Astrocyte (in vitro differentiated cells and primary cell): Measurements from ENCODE around the gene ST3GAL2. TPM values are rescaled to one million over a fixed set of nuclear protein-coding genes. Genes with fewer than 3 reads are reported as not detected.

Source experiments
- DNase-seq: peaks from one replicate; pipeline ENCODE4 v3.0.0-alpha.2; 2010; ENCODE audit warnings: low read depth
- FAIRE-seq: peaks from 2 replicates; lab custom pipeline; 2011; peaks lifted over from hg19 to GRCh38; lab: Jason Lieb, UNC
- H2AFZ ChIP-seq: 2 replicates; pipeline ENCODE4 v1.6.0; 2012; ENCODE audit warnings: low read depth, low read length, inconsistent platforms
- H3K27ac ChIP-seq: 2 replicates; pipeline ENCODE4 v1.5.1; 2011; ENCODE audit warnings: low read depth, low read length, inconsistent platforms
- H3K27me3 ChIP-seq: 2 replicates; pipeline ENCODE4 v1.6.0; 2011; ENCODE audit warnings: low read length, inconsistent platforms; ENCODE audit not compliant: insufficient read depth
- H3K36me3 ChIP-seq: 2 replicates; pipeline ENCODE4 v1.5.1; 2011; ENCODE audit warnings: low read length, inconsistent platforms; ENCODE audit not compliant: insufficient read depth
- H3K4me1 ChIP-seq: 2 replicates; pipeline ENCODE4 v1.5.1; 2011; ENCODE audit warnings: low read length, inconsistent platforms; ENCODE audit not compliant: insufficient read depth
- H3K4me2 ChIP-seq: 2 replicates; pipeline ENCODE4 v1.6.0; 2012; ENCODE audit warnings: low read length, inconsistent platforms
- H3K4me3 ChIP-seq: 2 replicates; pipeline ENCODE4 v1.5.1; 2011; ENCODE audit warnings: low read depth, mild to moderate bottlenecking, low read length, inconsistent platforms; ENCODE audit not compliant: insufficient read depth
- H3K79me2 ChIP-seq: 2 replicates; pipeline ENCODE4 v1.6.0; 2012; ENCODE audit warnings: mild to moderate bottlenecking, low read length, inconsistent platforms; ENCODE audit not compliant: insufficient read depth
- H3K9ac ChIP-seq: 2 replicates; pipeline ENCODE4 v1.6.0; 2012; ENCODE audit warnings: mild to moderate bottlenecking, low read length, inconsistent platforms
- H3K9me3 ChIP-seq: 2 replicates; pipeline ENCODE4 v1.5.1; 2012; ENCODE audit warnings: low read depth, mild to moderate bottlenecking, low read length, inconsistent platforms; ENCODE audit not compliant: insufficient read depth
- H4K20me1 ChIP-seq: 2 replicates; pipeline ENCODE4 v1.6.0; 2012; ENCODE audit warnings: low read length, inconsistent platforms; ENCODE audit not compliant: insufficient read depth
- H3K27ac Mint-ChIP-seq: one replicate; pipeline ENCODE4 v1.8.0; 2021; ENCODE audit warnings: mild to moderate bottlenecking, mixed read lengths; ENCODE audit not compliant: unreplicated experiment
- H3K27me3 Mint-ChIP-seq: one replicate; pipeline ENCODE4 v1.8.0; 2021; ENCODE audit warnings: low read depth, mixed read lengths; ENCODE audit not compliant: unreplicated experiment
- H3K36me3 Mint-ChIP-seq: one replicate; pipeline ENCODE4 v1.8.0; 2021; ENCODE audit warnings: low read depth, mixed read lengths; ENCODE audit not compliant: unreplicated experiment
- H3K4me1 Mint-ChIP-seq: one replicate; pipeline ENCODE4 v1.8.0; 2021; ENCODE audit warnings: low read depth, mixed read lengths; ENCODE audit not compliant: unreplicated experiment
- H3K4me3 Mint-ChIP-seq: one replicate; pipeline ENCODE4 v1.8.0; 2021; ENCODE audit warnings: mild to moderate bottlenecking, moderate library complexity, mixed read lengths; ENCODE audit not compliant: unreplicated experiment
- H3K9me3 Mint-ChIP-seq: one replicate; pipeline ENCODE4 v1.8.0; 2021; ENCODE audit warnings: mild to moderate bottlenecking, mixed read lengths; ENCODE audit not compliant: unreplicated experiment
- CTCF ChIP-seq: IDR thresholded peaks from 2 replicates; pipeline ENCODE4 v1.5.1; 2011; ENCODE audit warnings: low read depth, mild to moderate bottlenecking, inconsistent platforms, low read length, moderate library complexity; ENCODE audit not compliant: insufficient read depth
- EZH2 ChIP-seq: IDR thresholded peaks from 2 replicates; pipeline ENCODE4 v1.6.1; 2012; ENCODE audit warnings: mild to moderate bottlenecking, low read length, inconsistent platforms; ENCODE audit not compliant: insufficient read depth
- total RNA-seq: library from RNA; stranded (reverse); gene quantifications from 2 replicates; pipeline ENCODE4 v1.2.1, GENCODE V29; 2021

Gene ST3GAL2
- total RNA-seq, 1 donor from 2014 or later: 108 TPM

- no peaks in the 10 kb centered on the region for H3K79me2 ChIP-seq
- Mint-ChIP-seq H3K4me1 (peaks cover 8% of the 10 kb centered on the region), H3K9me3 (no peaks in the 10 kb centered on the region), H3K4me3 (no peak overlapping the region), H3K36me3 (peaks cover 19% of the 10 kb centered on the region), H3K27me3 (no peaks in the 10 kb centered on the region), H3K27ac (no peak overlapping the region)
- no peak overlapping the region for H3K4me2 ChIP-seq
- no peak overlapping the region for H3K4me3 ChIP-seq
- no peak for FAIRE-seq
- no peaks in the 10 kb centered on the region for H3K27me3 ChIP-seq
- no peak overlapping the region for H3K9ac ChIP-seq
- no peaks in the 10 kb centered on the region for H4K20me1 ChIP-seq
- H2AFZ ChIP-seq: no peak overlapping the region
- no peak for DNase-seq
- TF ChIP-seq CTCF (no peak), EZH2 (no peak)
- no peak overlapping the region for H3K27ac ChIP-seq
- H3K4me1 ChIP-seq: peaks cover 11% of the 10 kb centered on the region
- H3K9me3 ChIP-seq: no peaks in the 10 kb centered on the region
- peaks cover 5% of the 10 kb centered on the region for H3K36me3 ChIP-seq
These were observed 44.5 kb upstream of the ST3GAL2 start for GRCh38 chr16:70483426-70483825.

GRCh38 chr16:70482624-70483023 is 43.7 kb upstream of the ST3GAL2 start:
- Histone ChIP-seq H2AFZ (no peak overlapping the region), H3K27me3 (no peaks in the 10 kb centered on the region), H3K9ac (no peak overlapping the region), H3K4me2 (peak overlapping the region; percentile 35), H3K36me3 (peaks cover 5% of the 10 kb centered on the region), H4K20me1 (no peaks in the 10 kb centered on the region), H3K27ac (peak overlapping the region; percentile 40), H3K79me2 (no peaks in the 10 kb centered on the region), H3K4me3 (no peak overlapping the region), H3K4me1 (peaks cover 11% of the 10 kb centered on the region), H3K9me3 (no peaks in the 10 kb centered on the region)
- Mint-ChIP-seq H3K4me1 (peaks cover 8% of the 10 kb centered on the region), H3K27ac (no peak overlapping the region), H3K27me3 (no peaks in the 10 kb centered on the region), H3K4me3 (no peak overlapping the region), H3K36me3 (peaks cover 19% of the 10 kb centered on the region), H3K9me3 (no peaks in the 10 kb centered on the region)
- TF ChIP-seq EZH2 (no peak), CTCF (no peak)
- FAIRE-seq (no peak), DNase-seq (no peak)

GRCh38 chr16:70481929-70482536 is 43.1 kb upstream of the ST3GAL2 start:
- peak; percentile 42 for DNase-seq
- Mint-ChIP-seq H3K9me3 (no peaks in the 10 kb centered on the region), H3K4me1 (peaks cover 12% of the 10 kb centered on the region), H3K4me3 (peak overlapping the region; percentile 17), H3K36me3 (peaks cover 20% of the 10 kb centered on the region), H3K27me3 (no peaks in the 10 kb centered on the region), H3K27ac (peak overlapping the region; percentile 79)
- Histone ChIP-seq H3K36me3 (peaks cover 5% of the 10 kb centered on the region), H3K27ac (peak overlapping the region; percentile 40), H3K9me3 (no peaks in the 10 kb centered on the region), H3K4me1 (peaks cover 13% of the 10 kb centered on the region), H3K9ac (no peak overlapping the region), H2AFZ (no peak overlapping the region), H3K4me2 (peak overlapping the region; percentile 35), H3K27me3 (no peaks in the 10 kb centered on the region), H3K79me2 (no peaks in the 10 kb centered on the region), H3K4me3 (no peak overlapping the region), H4K20me1 (no peaks in the 10 kb centered on the region)
- no peak for FAIRE-seq
- no peak for TF ChIP-seq CTCF
- no peak for TF ChIP-seq EZH2
